DOHH2 (cell line): Measurements from ENCODE around the gene AFP.

Experiments used
- CTCF ChIP-seq: fragments of 200-600 bp; sonication (generic); IDR thresholded peaks from one replicate; pipeline ENCODE4 v1.5.1; 2014; ENCODE audit warnings: antibody characterized with exemption, mild to moderate bottlenecking, low read depth, low read length; ENCODE audit not compliant: poor library complexity, severe bottlenecking
- EZH2phosphoT487 ChIP-seq: fragments of 200-600 bp; sonication (generic); IDR thresholded peaks from 2 replicates; pipeline ENCODE4 v1.6.1; 2017; ENCODE audit warnings: borderline replicate concordance, mild to moderate bottlenecking, antibody characterized with exemption, low read length, moderate library complexity, mixed read lengths

DNA sequence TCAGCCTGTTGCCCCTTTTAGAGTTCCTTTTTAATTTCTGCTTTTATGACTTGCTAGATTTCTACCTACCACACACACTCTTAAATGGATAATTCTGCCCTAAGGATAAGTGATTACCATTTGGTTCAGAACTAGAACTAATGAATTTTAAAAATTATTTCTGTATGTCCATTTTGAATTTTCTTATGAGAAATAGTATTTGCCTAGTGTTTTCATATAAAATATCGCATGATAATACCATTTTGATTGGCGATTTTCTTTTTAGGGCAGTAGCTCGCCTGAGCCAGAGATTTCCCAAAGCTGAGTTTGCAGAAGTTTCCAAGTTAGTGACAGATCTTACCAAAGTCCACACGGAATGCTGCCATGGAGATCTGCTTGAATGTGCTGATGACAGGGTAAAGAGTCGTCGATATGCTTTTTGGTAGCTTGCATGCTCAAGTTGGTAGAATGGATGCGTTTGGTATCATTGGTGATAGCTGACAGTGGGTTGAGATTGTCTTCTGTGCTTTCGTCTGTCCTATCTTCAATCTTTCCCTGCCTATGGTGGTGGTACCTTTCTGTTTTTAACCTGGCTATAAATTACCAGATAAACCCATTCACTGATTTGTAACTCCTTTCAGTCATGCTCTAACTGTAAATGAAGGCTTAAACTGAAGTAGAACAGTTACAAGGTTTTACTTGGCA is 24.1 kb upstream of the AFP start:
- TF ChIP-seq CTCF (no peak), EZH2phosphoT487 (no peak)
